ENCODE data around the gene PCDH10.
"Not testable (repeated sequence)": the region's sequence is repeated elsewhere in the genome, so short reads cannot be mapped to it uniquely, and the experiment has no call there.

PCDH10 gene

GRCh38 chr4:133208694-133209285, 59.7 kb downstream of the PCDH10 start:
- TF ChIP-seq, protein P1, sequence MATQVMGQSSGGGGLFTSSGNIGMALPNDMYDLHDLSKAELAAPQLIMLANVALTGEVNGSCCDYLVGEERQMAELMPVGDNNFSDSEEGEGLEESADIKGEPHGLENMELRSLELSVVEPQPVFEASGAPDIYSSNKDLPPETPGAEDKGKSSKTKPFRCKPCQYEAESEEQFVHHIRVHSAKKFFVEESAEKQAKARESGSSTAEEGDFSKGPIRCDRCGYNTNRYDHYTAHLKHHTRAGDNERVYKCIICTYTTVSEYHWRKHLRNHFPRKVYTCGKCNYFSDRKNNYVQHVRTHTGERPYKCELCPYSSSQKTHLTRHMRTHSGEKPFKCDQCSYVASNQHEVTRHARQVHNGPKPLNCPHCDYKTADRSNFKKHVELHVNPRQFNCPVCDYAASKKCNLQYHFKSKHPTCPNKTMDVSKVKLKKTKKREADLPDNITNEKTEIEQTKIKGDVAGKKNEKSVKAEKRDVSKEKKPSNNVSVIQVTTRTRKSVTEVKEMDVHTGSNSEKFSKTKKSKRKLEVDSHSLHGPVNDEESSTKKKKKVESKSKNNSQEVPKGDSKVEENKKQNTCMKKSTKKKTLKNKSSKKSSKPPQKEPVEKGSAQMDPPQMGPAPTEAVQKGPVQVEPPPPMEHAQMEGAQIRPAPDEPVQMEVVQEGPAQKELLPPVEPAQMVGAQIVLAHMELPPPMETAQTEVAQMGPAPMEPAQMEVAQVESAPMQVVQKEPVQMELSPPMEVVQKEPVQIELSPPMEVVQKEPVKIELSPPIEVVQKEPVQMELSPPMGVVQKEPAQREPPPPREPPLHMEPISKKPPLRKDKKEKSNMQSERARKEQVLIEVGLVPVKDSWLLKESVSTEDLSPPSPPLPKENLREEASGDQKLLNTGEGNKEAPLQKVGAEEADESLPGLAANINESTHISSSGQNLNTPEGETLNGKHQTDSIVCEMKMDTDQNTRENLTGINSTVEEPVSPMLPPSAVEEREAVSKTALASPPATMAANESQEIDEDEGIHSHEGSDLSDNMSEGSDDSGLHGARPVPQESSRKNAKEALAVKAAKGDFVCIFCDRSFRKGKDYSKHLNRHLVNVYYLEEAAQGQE (IDR thresholded peaks at IDR 0.05; ENCODE audit: insufficient replicate concordance, low read depth): no peak
- no peak for TF ChIP-seq SPI1 (IDR thresholded peaks at IDR 0.05; ENCODE audit: borderline replicate concordance, low read depth)
- H3K4me3 ChIP-seq (replicated peaks; ENCODE audit: insufficient read depth, low read length): no peak overlapping the region
- DNase-seq (ENCODE audit: low read depth in 1 of 2, low spot score in 1 of 2): no peak
- no peaks in the 10 kb centered on the region for H3K27me3 ChIP-seq (ENCODE audit: insufficient read depth, poor library complexity, severe bottlenecking)
- H3K27ac ChIP-seq (replicated peaks): no peak overlapping the region

GRCh38 chr4:133233922-133234321, 84.8 kb downstream of the PCDH10 start:
- Histone ChIP-seq H3K27ac (replicated peaks) (no peak overlapping the region), H3K27me3 (ENCODE audit: insufficient read depth, poor library complexity, severe bottlenecking) (no peaks in the 10 kb centered on the region), H3K4me3 (replicated peaks; ENCODE audit: insufficient read depth, low read length) (no peak overlapping the region)
- no peak for TF ChIP-seq GABPA (IDR thresholded peaks at IDR 0.05; ENCODE audit: low read depth)
- TF ChIP-seq, protein P1 (IDR thresholded peaks at IDR 0.05; ENCODE audit: insufficient replicate concordance, low read depth): no peak
- TF ChIP-seq SPI1 (IDR thresholded peaks at IDR 0.05; ENCODE audit: borderline replicate concordance, low read depth): no peak
- TF ChIP-seq CTCF (IDR thresholded peaks at IDR 0.05; ENCODE audit: insufficient read depth, low read length): no peak
- TF ChIP-seq POLR2AphosphoS5 (IDR thresholded peaks at IDR 0.05; ENCODE audit: low read depth): no peak
- DNase-seq (ENCODE audit: low read depth in 1 of 2, low spot score in 1 of 2): no peak

GRCh38 chr4:133240451-133240850, 91.4 kb downstream of the PCDH10 start:
- not testable (repeated sequence) for H3K27ac ChIP-seq (replicated peaks); H3K27me3 ChIP-seq (ENCODE audit: insufficient read depth, poor library complexity, severe bottlenecking); DNase-seq (ENCODE audit: low read depth in 1 of 2, low spot score in 1 of 2); H3K4me3 ChIP-seq (replicated peaks; ENCODE audit: insufficient read depth, low read length)
